Neural crest cell (in vitro differentiated cells): ENCODE results near the gene CKAP2. TPM values are rescaled to one million over a fixed set of nuclear protein-coding genes. Genes with fewer than 3 reads are reported as not detected.

Experiments
- DNase-seq: peaks from one replicate; pipeline ENCODE4 v3.0.0; 2021; ENCODE audit warnings: low read depth, mixed read lengths, low spot score
- H3K27ac Mint-ChIP-seq: one replicate; pipeline ENCODE4 v1.8.0; 2021; ENCODE audit warnings: mild to moderate bottlenecking, mixed read lengths; ENCODE audit not compliant: unreplicated experiment
- H3K27me3 Mint-ChIP-seq: 2 replicates; pipeline ENCODE4 v1.8.0; 2021; ENCODE audit warnings: low read depth, mild to moderate bottlenecking, mixed read lengths
- H3K36me3 Mint-ChIP-seq: 2 replicates; pipeline ENCODE4 v1.8.0; 2021; ENCODE audit warnings: low read depth, mild to moderate bottlenecking, mixed read lengths
- H3K4me1 Mint-ChIP-seq: 2 replicates; pipeline ENCODE4 v1.8.0; 2021; ENCODE audit warnings: mixed read lengths
- H3K4me3 Mint-ChIP-seq: one replicate; pipeline ENCODE4 v1.8.0; 2021; ENCODE audit warnings: mild to moderate bottlenecking, mixed read lengths
- H3K9me3 Mint-ChIP-seq: 2 replicates; pipeline ENCODE4 v1.8.0; 2021; ENCODE audit warnings: mixed read lengths
- CTCF ChIP-seq: fragments of 200-600 bp; sonication (generic); conservative IDR thresholded peaks from 2 replicates; pipeline ENCODE4 v1.5.0; 2021; ENCODE audit warnings: antibody characterized with exemption, mild to moderate bottlenecking
- total RNA-seq: library from RNA; stranded (reverse); gene quantifications from 2 replicates; pipeline ENCODE4 v1.2.1, GENCODE V29; 2021

Gene CKAP2
- total RNA-seq, 1 donor from 2014 or later, result 119 TPM

- Mint-ChIP-seq H3K27ac (peak overlapping the region; percentile 85), H3K9me3 (no peaks in the 10 kb centered on the region), H3K27me3 (no peaks in the 10 kb centered on the region), H3K4me1 (peaks cover 33% of the 10 kb centered on the region), H3K36me3 (no peaks in the 10 kb centered on the region), H3K4me3 (peak overlapping the region; percentile 89)
- TF ChIP-seq CTCF, result no peak
- DNase-seq, result no peak
Observed at GRCh38 chr13:52449331-52450011, 5.8 kb upstream of the CKAP2 start.

DNA sequence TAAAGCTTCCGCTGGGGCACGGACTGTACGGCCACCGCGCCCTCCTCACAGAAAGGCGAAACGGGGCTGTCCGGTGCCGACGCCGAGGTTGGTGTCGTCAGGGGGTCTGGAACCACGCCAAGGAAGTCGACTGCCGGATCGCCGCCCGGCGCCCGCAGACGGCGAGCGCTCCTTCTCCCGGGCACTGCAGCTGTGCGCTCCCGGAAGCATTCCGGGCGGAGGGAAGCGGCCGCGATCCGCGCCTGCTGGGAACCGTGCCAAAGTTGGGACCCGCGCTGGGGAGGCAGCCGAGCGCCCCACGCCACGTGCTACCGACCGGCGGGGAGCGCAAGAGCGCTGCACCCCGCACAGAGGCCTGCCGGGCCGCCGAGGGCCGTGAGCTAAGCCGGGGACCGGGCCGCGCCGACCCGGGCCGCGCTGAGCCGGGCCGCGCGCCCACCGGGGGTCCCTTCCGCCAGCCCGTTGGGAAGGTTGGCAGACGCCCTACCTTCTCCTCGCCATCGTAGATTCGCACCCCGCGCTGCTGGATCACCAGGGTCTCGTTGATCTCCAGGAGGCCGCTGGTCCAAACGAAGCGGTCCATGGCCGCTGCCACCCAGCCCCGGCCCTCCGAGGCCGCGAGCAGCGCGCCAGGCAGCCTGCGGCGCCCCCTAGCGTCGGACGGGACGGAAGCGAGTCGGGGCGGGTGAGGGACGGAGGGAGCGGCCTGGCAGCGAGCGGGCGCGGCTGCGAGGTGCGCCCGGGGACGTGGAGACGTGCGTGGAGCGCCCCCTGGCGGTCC, 5.1 kb upstream of the CKAP2 start, which contains the start of gene VPS36:
Gene VPS36, minus strand, starts transcription at position 623 of the 781 bp plus-strand sequence. Its CDS starts 40 bp downstream, at position 583.
- peak; percentile 98 for DNase-seq
- no peaks in the 10 kb centered on the region for H3K36me3 Mint-ChIP-seq
- no peaks in the 10 kb centered on the region for H3K9me3 Mint-ChIP-seq
- H3K27ac Mint-ChIP-seq, result peak within 1 kb of the TSS; percentile 98
- no peaks in the 10 kb centered on the region for H3K27me3 Mint-ChIP-seq
- H3K4me3 Mint-ChIP-seq, result peak within 1 kb of the TSS; percentile 89
- H3K4me1 Mint-ChIP-seq, result peaks cover 41% of the 10 kb centered on the region
- peak; percentile 100 for TF ChIP-seq CTCF

DNA sequence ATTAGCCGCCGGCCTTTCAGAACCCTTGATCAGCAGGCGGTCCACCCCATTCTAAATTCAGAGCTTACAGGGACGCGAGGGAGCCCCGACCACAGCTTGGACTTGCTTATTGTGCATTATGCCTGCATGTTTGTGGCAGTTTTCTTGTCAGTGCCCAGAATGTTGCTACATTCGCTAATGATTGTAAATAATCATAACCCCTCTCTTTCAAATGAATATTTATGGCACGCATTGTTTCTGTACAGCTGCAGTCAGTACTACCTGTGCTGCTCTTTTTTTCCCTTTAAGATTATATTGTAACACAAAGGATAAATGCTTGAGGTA, 4.5 kb upstream of the CKAP2 start:
- Mint-ChIP-seq H3K4me1 (peaks cover 42% of the 10 kb centered on the region), H3K4me3 (peak overlapping the region; percentile 87), H3K27me3 (no peaks in the 10 kb centered on the region), H3K9me3 (no peaks in the 10 kb centered on the region), H3K36me3 (no peaks in the 10 kb centered on the region), H3K27ac (no peak overlapping the region)
- DNase-seq, result no peak
- no peak for TF ChIP-seq CTCF

- H3K4me3 Mint-ChIP-seq, result peak overlapping the region; percentile 87
- no peaks in the 10 kb centered on the region for H3K9me3 Mint-ChIP-seq
- TF ChIP-seq CTCF, result no peak
- peaks cover 3% of the 10 kb centered on the region for H3K36me3 Mint-ChIP-seq
- H3K27ac Mint-ChIP-seq, result no peak overlapping the region
- no peak for DNase-seq
- H3K4me1 Mint-ChIP-seq, result peaks cover 46% of the 10 kb centered on the region
- no peaks in the 10 kb centered on the region for H3K27me3 Mint-ChIP-seq
Observed at GRCh38 chr13:52451135-52451804, 4.0 kb upstream of the CKAP2 start.

GRCh38 chr13:52452470-52452869, 2.8 kb upstream of the CKAP2 start:
- Mint-ChIP-seq H3K9me3 (no peaks in the 10 kb centered on the region), H3K36me3 (peaks cover 4% of the 10 kb centered on the region), H3K27ac (no peak overlapping the region), H3K4me3 (peak overlapping the region; percentile 76), H3K27me3 (no peaks in the 10 kb centered on the region), H3K4me1 (peaks cover 58% of the 10 kb centered on the region)
- DNase-seq, result no peak
- no peak for TF ChIP-seq CTCF
